ENCODE measurements around the gene KRTAP10-7. TPM values are rescaled to one million over a fixed set of nuclear protein-coding genes. Genes with fewer than 3 reads are reported as not detected.

Gene KRTAP10-7
- total and polyA plus RNA-seq, 9 of the 15 experiments (the other 6 are each of a cell fraction or from before 2014, with no cell fraction given) = not detected

- no peak; the same call in 1 of the 2 replicates for TF ChIP-seq RREB1 (CRISPR knock-in tag; IDR thresholded peaks at IDR 0.05)
- no peak for TF ChIP-seq TCF15 (CRISPR knock-in tag; IDR thresholded peaks at IDR 0.05)
- TF ChIP-seq, protein P1, sequence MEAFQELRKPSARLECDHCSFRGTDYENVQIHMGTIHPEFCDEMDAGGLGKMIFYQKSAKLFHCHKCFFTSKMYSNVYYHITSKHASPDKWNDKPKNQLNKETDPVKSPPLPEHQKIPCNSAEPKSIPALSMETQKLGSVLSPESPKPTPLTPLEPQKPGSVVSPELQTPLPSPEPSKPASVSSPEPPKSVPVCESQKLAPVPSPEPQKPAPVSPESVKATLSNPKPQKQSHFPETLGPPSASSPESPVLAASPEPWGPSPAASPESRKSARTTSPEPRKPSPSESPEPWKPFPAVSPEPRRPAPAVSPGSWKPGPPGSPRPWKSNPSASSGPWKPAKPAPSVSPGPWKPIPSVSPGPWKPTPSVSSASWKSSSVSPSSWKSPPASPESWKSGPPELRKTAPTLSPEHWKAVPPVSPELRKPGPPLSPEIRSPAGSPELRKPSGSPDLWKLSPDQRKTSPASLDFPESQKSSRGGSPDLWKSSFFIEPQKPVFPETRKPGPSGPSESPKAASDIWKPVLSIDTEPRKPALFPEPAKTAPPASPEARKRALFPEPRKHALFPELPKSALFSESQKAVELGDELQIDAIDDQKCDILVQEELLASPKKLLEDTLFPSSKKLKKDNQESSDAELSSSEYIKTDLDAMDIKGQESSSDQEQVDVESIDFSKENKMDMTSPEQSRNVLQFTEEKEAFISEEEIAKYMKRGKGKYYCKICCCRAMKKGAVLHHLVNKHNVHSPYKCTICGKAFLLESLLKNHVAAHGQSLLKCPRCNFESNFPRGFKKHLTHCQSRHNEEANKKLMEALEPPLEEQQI (IDR thresholded peaks at IDR 0.05) = no peak
- TF ChIP-seq ZNF445 (CRISPR knock-in tag; IDR thresholded peaks at IDR 0.05; ENCODE audit: low read depth) = no peak
- TF ChIP-seq ZNF175 (CRISPR knock-in tag; IDR thresholded peaks at IDR 0.05; ENCODE audit: low read depth) = no peak
- no peak for TF ChIP-seq MECOM (CRISPR knock-in tag; IDR thresholded peaks at IDR 0.05)
- no peak for TF ChIP-seq ILK (tag; IDR thresholded peaks at IDR 0.05; ENCODE audit: borderline replicate concordance, low read depth)
- TF ChIP-seq ZNF41 (CRISPR knock-in tag; conservative IDR thresholded peaks at IDR 0.05) = no peak
Observed at GRCh38 chr21:44582055-44582454, 18.3 kb upstream of the KRTAP10-7 start (continued).
